Measurements from ENCODE around the gene ZBTB45.

- no peak for TF ChIP-seq CTCF (IDR thresholded peaks at IDR 0.05)
- no peak for TF ChIP-seq POLR2A (IDR thresholded peaks at IDR 0.05)
Observed at GRCh38 chr19:58556622-58557220, 37.1 kb upstream of the ZBTB45 start.

Data from uterus (tissue), 2 donors.